Smooth muscle cell (in vitro differentiated cells): ENCODE results near the gene IKZF1. TPM values are rescaled to one million over a fixed set of nuclear protein-coding genes. Genes with fewer than 3 reads are reported as not detected.

Experiments
- DNase-seq: peaks from one replicate; lab custom pipeline; 2025; ENCODE audit not compliant: unreplicated experiment; lab: John Stamatoyannopoulos, UW
- H2AFZ ChIP-seq: fragments of 200-600 bp; sonication (generic); 2 replicates; pipeline ENCODE4 v1.6.0; 2016; ENCODE audit warnings: antibody characterized with exemption, low read depth, mild to moderate bottlenecking
- H3F3A ChIP-seq: fragments of 200-600 bp; sonication (generic); 2 replicates; pipeline ENCODE4 v1.6.0; 2017; ENCODE audit warnings: antibody characterized with exemption, low read depth
- H3K27ac ChIP-seq: fragments of 200-600 bp; sonication (generic); 2 replicates; pipeline ENCODE4 v1.5.1; 2016; ENCODE audit warnings: low read depth, mild to moderate bottlenecking
- H3K27me3 ChIP-seq: fragments of 200-600 bp; sonication (generic); 2 replicates; pipeline ENCODE4 v1.6.1; 2016; ENCODE audit warnings: low read depth, mild to moderate bottlenecking
- H3K36me3 ChIP-seq: fragments of 200-600 bp; sonication (generic); 2 replicates; pipeline ENCODE4 v1.5.1; 2016; ENCODE audit warnings: low read depth
- H3K4me1 ChIP-seq: fragments of 200-600 bp; sonication (generic); 2 replicates; pipeline ENCODE4 v1.5.1; 2016; ENCODE audit warnings: low read depth
- H3K4me2 ChIP-seq: fragments of 200-600 bp; sonication (generic); 2 replicates; pipeline ENCODE4 v1.6.0; 2016; ENCODE audit warnings: mild to moderate bottlenecking
- H3K4me3 ChIP-seq: fragments of 200-600 bp; sonication (generic); 2 replicates; pipeline ENCODE4 v1.5.1; 2016; ENCODE audit warnings: mild to moderate bottlenecking
- H3K79me2 ChIP-seq: fragments of 200-600 bp; sonication (generic); 2 replicates; pipeline ENCODE4 v1.6.0; 2016; ENCODE audit warnings: low read depth, mild to moderate bottlenecking
- H3K9ac ChIP-seq: fragments of 200-600 bp; sonication (generic); 2 replicates; pipeline ENCODE4 v1.6.0; 2016; ENCODE audit warnings: low read depth
- H3K9me3 ChIP-seq: fragments of 200-600 bp; sonication (generic); replicated peaks from 2 replicates; pipeline ENCODE4 v1.5.1; 2016; ENCODE audit warnings: low read depth
- H4K20me1 ChIP-seq: fragments of 200-600 bp; sonication (generic); 2 replicates; pipeline ENCODE4 v1.6.0; 2016; ENCODE audit warnings: low read depth
- WGBS: methylation state at CpG from one replicate; pipeline ENCODE4 v1.1.7; 2016; ENCODE audit warnings: low lambda C conversion rate; 5-methylcytosine and 5-hydroxymethylcytosine counted together
- polyA plus RNA-seq: library from polyadenylated mRNA; unstranded; fragments of >200 nt; fragmentation: Nextera tagmentation; extraction: Ambion mirVana; gene quantifications from 2 replicates; pipeline ENCODE4 v1.2.1, GENCODE V29; 2016
- total RNA-seq: library from RNA; depleted of rRNA; stranded (reverse); fragments of >200 nt; gene quantifications from 2 replicates; pipeline ENCODE4 v1.2.3, GENCODE V29; 2014
- TF ChIP-seq, protein P1 (sequence below): fragments of 200-600 bp; sonication (generic); IDR thresholded peaks from 2 replicates; pipeline ENCODE4 v1.5.1; 2017; ENCODE audit warnings: borderline replicate concordance, mild to moderate bottlenecking, antibody characterized with exemption; ENCODE audit not compliant: insufficient read depth, poor library complexity, severe bottlenecking

IKZF1 gene
- total and polyA plus RNA-seq, 2 experiments from 2014 or later, result not detected

DNA sequence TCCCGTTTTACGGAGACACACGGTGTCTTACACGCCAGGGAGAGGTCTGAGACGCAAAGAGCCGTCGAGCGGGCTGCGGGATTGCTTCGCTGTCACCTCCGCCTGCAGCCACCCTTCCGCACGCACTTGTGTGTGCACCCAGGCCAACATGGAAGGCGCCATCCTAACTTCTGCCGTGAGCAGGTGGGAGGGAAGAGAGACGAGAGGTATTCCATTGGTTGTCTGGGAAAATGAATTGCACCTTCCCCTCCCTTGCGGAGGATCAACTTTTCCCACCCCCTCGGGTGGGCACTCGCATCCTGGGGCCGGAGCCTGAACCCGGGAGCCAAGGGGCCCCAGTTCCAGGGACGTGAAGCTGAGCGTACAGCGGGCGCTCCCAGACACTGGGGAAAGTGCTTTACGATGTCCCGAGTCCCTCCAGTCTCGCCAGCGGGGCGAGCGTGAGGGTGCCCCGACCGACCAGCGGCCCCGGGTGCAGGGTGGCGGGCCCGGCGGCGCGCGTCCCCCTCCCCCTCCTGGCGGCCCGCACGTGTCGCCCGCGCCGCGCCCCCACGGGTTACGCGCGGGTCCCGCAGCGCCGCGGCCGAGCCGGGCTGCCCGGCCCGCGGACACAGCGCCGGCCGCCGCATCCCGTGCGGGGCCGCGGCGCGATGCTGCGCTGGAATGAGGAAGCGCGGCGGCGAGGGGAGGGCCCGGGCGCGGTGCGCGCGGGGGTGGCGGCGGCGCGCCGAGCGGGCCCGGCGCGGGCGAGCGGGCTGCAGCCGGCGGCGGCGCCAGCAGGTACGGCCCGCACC is 984 bp upstream of the IKZF1 start:
- H3F3A ChIP-seq, result no peaks in the 10 kb centered on the region
- TF ChIP-seq, protein P1, sequence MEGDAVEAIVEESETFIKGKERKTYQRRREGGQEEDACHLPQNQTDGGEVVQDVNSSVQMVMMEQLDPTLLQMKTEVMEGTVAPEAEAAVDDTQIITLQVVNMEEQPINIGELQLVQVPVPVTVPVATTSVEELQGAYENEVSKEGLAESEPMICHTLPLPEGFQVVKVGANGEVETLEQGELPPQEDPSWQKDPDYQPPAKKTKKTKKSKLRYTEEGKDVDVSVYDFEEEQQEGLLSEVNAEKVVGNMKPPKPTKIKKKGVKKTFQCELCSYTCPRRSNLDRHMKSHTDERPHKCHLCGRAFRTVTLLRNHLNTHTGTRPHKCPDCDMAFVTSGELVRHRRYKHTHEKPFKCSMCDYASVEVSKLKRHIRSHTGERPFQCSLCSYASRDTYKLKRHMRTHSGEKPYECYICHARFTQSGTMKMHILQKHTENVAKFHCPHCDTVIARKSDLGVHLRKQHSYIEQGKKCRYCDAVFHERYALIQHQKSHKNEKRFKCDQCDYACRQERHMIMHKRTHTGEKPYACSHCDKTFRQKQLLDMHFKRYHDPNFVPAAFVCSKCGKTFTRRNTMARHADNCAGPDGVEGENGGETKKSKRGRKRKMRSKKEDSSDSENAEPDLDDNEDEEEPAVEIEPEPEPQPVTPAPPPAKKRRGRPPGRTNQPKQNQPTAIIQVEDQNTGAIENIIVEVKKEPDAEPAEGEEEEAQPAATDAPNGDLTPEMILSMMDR, result no peak
- peak overlapping the region; percentile 56 for H3K4me3 ChIP-seq
- no peak overlapping the region for H3K27ac ChIP-seq
- peaks cover 96% of the 10 kb centered on the region for H3K27me3 ChIP-seq
- no peaks in the 10 kb centered on the region for H3K36me3 ChIP-seq
- WGBS, result 18% methylated on average over 30 of the region's 100 CpGs
- H3K4me2 ChIP-seq, result peak overlapping the region; percentile 88
- H4K20me1 ChIP-seq, result no peaks in the 10 kb centered on the region
- no peak overlapping the region for H2AFZ ChIP-seq
- H3K79me2 ChIP-seq, result no peaks in the 10 kb centered on the region
- peaks cover 4% of the 10 kb centered on the region for H3K4me1 ChIP-seq
- no peak for DNase-seq
- no peaks in the 10 kb centered on the region for H3K9me3 ChIP-seq
- no peak overlapping the region for H3K9ac ChIP-seq

DNA sequence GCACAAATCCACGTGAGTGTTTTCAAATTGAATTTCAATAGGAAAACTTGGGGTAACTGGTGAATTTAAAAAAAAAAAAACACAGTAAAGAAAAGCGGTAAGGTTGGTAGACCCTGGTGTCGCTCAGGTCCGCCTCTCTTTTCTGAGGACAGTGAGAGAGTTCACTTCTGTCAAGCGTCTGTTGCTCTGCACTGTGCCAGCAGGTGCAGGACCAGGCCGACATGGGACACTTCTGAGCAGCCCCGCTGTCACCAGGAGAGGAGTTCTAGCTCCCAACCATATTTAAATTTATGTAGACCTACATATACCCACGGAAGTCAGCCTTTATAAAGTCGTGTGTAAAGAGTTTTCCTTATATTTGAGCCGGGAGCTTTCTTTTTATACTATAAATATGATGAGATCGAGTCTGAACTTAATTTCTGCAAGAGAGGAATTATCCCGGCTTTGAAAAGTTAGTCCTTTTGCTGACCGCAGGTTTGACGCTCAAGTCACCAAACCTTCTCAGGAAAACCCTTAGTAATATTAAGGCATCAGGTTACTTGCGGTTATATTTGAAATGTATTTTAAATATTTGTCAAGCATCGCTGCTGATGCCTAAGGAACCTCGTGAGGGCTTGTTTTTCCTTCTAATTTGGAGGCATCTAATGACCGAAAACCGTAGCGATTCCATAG is 531 bp downstream of the IKZF1 start:
- TF ChIP-seq, protein P1, result no peak
- H3K4me3 ChIP-seq, result peak overlapping the region; percentile 56
- H3K27me3 ChIP-seq, result peaks cover 94% of the 10 kb centered on the region
- H3K27ac ChIP-seq, result no peak overlapping the region
- H2AFZ ChIP-seq, result no peak overlapping the region
- no peaks in the 10 kb centered on the region for H3F3A ChIP-seq
- no peaks in the 10 kb centered on the region for H4K20me1 ChIP-seq
- H3K9ac ChIP-seq, result no peak overlapping the region
- H3K4me1 ChIP-seq, result peaks cover 8% of the 10 kb centered on the region
- no peaks in the 10 kb centered on the region for H3K36me3 ChIP-seq
- H3K9me3 ChIP-seq, result no peaks in the 10 kb centered on the region
- H3K79me2 ChIP-seq, result no peaks in the 10 kb centered on the region
- peak overlapping the region; percentile 88 for H3K4me2 ChIP-seq
- no peak for DNase-seq
- 38% methylated on average over 20 of the region's 20 CpGs for WGBS

DNA sequence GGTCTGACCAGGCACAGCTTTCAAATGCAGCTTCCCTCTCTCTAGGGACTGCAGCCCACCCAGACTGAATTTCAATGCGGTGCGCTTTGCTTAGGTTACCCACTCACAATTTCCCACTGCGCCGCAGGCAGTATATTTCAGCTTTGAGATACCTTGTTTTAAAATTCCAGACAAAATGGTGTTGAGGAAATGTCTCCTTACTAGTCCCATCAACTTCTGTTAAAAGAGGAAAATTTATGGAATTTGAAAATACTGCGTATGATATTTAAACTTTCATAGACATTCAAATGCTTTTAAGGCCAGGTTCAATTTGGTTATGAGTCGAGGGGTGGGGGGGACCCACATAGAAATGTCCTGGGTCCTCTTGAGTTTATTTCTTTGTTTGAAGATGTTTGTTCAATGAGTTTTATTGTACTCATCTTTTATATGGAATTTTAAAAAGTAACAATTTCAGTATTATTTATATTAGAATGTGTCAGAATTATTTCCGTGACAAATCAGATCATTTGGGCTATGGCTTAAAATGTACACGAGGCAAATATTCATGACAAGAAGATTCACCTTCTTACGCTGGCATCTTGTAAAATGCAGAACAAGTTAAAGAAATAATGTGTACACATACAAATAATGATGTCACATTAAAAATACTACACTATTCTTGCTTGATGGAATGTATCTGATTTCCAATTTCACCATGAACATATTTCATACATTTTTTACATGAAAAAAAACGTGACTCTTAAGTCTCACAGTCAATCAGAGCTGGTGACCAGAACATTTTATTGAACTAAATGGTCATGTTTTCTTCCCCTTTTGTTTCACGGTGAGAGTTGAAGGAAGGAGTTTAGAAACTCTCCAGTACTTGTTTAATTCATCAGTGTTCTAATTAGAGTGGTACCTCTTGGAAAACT is 1.3 kb downstream of the IKZF1 start:
- no peaks in the 10 kb centered on the region for H3K79me2 ChIP-seq
- no peak overlapping the region for H2AFZ ChIP-seq
- no peak overlapping the region for H3K9ac ChIP-seq
- H3K9me3 ChIP-seq, result no peaks in the 10 kb centered on the region
- 86% methylated on average over 11 of the region's 11 CpGs for WGBS
- DNase-seq, result no peak
- no peak overlapping the region for H3K4me2 ChIP-seq
- no peaks in the 10 kb centered on the region for H3K36me3 ChIP-seq
- peaks cover 8% of the 10 kb centered on the region for H3K4me1 ChIP-seq
- TF ChIP-seq, protein P1, result no peak
- no peak overlapping the region for H3K27ac ChIP-seq
- H3K27me3 ChIP-seq, result peaks cover 88% of the 10 kb centered on the region
- H3K4me3 ChIP-seq, result no peak overlapping the region
- H3F3A ChIP-seq, result no peaks in the 10 kb centered on the region
- H4K20me1 ChIP-seq, result no peaks in the 10 kb centered on the region
